Fibroblast of villous mesenchyme (primary cell): Measurements from ENCODE around the gene DYNC1H1. TPM values are rescaled to one million over a fixed set of nuclear protein-coding genes. Genes with fewer than 3 reads are reported as not detected.

ENCODE experiments used
- DNase-seq: peaks from one replicate; pipeline ENCODE4 v3.0.0-alpha.2; 2010; ENCODE audit warnings: low read depth
- H3K4me3 ChIP-seq: 2 replicates; pipeline ENCODE4 v1.5.1; 2011; ENCODE audit warnings: low read depth, mild to moderate bottlenecking, low read length
- total RNA-seq: library from RNA; depleted of rRNA; stranded (reverse); fragments of >200 nt; gene quantifications from 2 replicates; pipeline ENCODE4 v1.2.3, GENCODE V29; 2012
- TF ChIP-seq, protein P1 (sequence below): IDR thresholded peaks from 2 replicates; pipeline ENCODE4 v1.5.1; 2012; ENCODE audit warnings: low read depth, mild to moderate bottlenecking, low read length; ENCODE audit not compliant: insufficient read depth

DYNC1H1 gene
- total RNA-seq, 1 donor: 518 TPM

GRCh38 chr14:102005336-102005735 is 41.0 kb downstream of the DYNC1H1 start:
- DNase-seq: no peak

DNA sequence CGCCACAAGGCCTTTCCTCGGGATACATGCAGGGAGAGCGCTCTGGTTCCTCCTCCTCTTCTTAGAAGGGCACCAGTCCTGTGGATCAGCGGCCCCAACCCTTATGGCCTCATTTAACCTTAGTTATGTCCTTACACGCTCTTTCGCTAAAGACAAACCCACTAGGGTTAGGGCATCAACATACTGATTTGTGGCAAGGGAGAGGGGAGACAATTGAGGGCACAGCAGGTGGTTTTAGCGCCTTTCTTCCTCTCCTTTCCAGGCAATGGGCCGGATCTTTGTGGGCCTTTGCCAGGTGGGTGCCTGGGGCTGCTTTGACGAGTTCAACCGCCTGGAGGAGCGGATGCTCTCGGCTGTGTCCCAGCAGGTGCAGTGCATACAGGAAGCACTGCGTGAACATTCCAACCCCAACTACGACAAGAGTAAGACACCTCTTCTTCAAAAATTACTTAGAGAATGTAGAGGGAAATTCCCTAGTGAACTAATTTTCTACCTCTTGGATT is 43.6 kb downstream of the DYNC1H1 start:
- no peak overlapping the region for H3K4me3 ChIP-seq
- TF ChIP-seq, protein P1, sequence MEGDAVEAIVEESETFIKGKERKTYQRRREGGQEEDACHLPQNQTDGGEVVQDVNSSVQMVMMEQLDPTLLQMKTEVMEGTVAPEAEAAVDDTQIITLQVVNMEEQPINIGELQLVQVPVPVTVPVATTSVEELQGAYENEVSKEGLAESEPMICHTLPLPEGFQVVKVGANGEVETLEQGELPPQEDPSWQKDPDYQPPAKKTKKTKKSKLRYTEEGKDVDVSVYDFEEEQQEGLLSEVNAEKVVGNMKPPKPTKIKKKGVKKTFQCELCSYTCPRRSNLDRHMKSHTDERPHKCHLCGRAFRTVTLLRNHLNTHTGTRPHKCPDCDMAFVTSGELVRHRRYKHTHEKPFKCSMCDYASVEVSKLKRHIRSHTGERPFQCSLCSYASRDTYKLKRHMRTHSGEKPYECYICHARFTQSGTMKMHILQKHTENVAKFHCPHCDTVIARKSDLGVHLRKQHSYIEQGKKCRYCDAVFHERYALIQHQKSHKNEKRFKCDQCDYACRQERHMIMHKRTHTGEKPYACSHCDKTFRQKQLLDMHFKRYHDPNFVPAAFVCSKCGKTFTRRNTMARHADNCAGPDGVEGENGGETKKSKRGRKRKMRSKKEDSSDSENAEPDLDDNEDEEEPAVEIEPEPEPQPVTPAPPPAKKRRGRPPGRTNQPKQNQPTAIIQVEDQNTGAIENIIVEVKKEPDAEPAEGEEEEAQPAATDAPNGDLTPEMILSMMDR: no peak
- DNase-seq: no peak

More at GRCh38 chr14:102005336-102005735, 41.0 kb downstream of the DYNC1H1 start:
- H3K4me3 ChIP-seq: no peak overlapping the region
- TF ChIP-seq, protein P1: no peak

DNA sequence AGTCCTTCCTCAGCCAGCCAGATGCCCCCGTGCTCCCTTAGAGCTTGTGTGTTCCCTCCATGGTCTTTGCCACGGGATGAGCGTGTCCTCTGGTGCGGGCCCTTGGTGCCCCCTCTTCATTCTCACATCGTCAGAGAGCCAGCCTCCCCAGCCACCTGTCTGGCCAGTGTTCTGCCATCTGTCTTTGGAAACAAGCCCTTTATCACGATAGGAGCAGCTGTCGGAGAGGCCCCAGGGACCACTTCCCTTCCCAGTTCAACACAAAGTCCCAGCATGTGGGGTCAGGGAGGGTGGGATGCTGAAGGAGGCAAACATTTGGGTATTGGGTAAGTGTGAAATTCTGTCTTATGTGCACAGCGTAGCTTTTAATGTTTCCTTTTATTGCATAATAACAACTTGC is 44.5 kb downstream of the DYNC1H1 start:
- DNase-seq: no peak
- TF ChIP-seq, protein P1: no peak
- H3K4me3 ChIP-seq: no peak overlapping the region

- no peak for DNase-seq
- TF ChIP-seq, protein P1: no peak
- no peak overlapping the region for H3K4me3 ChIP-seq
These were observed 47.3 kb downstream of the DYNC1H1 start for GRCh38 chr14:102011631-102012030.

- TF ChIP-seq, protein P1: no peak
- no peak overlapping the region for H3K4me3 ChIP-seq
- no peak for DNase-seq
These were observed 48.0 kb downstream of the DYNC1H1 start for GRCh38 chr14:102012336-102012735.

DNA sequence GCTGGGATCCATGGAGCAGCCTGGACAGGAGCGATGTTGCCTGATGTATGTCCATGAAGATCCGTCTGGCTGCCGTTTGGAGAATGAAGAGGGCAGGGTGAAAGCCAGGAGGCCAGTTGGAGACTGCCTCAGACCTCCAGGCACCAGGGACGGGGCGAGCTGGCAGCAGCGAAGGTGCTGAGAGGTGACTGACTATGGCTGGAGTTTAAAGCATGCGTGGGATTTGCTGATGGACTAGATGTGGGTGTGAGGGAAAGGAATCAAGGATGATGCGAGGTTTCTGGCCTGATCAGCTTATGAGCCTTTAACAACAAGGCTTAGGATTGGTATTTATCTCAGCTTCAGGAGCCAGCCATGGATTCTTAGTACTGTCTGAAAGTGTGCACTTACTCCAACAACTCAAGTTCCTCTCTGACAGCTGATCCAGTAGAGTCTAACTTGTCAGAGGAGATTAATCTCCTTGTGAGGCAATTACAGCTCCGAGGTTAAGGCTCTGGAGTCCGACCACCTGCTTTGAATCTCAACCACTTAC is 49.4 kb downstream of the DYNC1H1 start:
- no peak for DNase-seq
- no peak overlapping the region for H3K4me3 ChIP-seq
- TF ChIP-seq, protein P1: no peak

GRCh38 chr14:102015045-102015685 is 50.8 kb downstream of the DYNC1H1 start:
- H3K4me3 ChIP-seq: no peak overlapping the region
- TF ChIP-seq, protein P1: no peak
- DNase-seq: no peak
